ENCODE measurements around the gene AHSP.
A peak's percentile ranks its signal among the peaks of the same experiment; 100 is the strongest.

Gene AHSP

GRCh38 chr16:31484491-31485171 lies 43.1 kb upstream of the AHSP start:
- DNase-seq (ENCODE audit: extremely low read depth, insufficient read length): no peak
- no peak overlapping the region for H3K4me3 ChIP-seq (replicated peaks; ENCODE audit: low read depth, low read length)
- TF ChIP-seq CTCF (IDR thresholded peaks at IDR 0.05; ENCODE audit: insufficient read depth, low read length, poor library complexity, severe bottlenecking): no peak
- no peaks in the 10 kb centered on the region; the same call in 1 of the 2 replicates for H3K27me3 ChIP-seq (replicated peaks; ENCODE audit: control insufficient read depth, insufficient read depth, low read length)
- H3K36me3 ChIP-seq (ENCODE audit: control insufficient read depth, insufficient read depth, low read length): no peaks in the 10 kb centered on the region; the same call in 1 of the 2 replicates

- no peak for TF ChIP-seq CTCF (IDR thresholded peaks at IDR 0.05; ENCODE audit: insufficient read depth, low read length, poor library complexity, severe bottlenecking)
- no peaks in the 10 kb centered on the region; the same call in 1 of the 2 replicates for H3K27me3 ChIP-seq (replicated peaks; ENCODE audit: control insufficient read depth, insufficient read depth, low read length)
- H3K36me3 ChIP-seq (ENCODE audit: control insufficient read depth, insufficient read depth, low read length): peaks cover 2% of the 10 kb centered on the region
- DNase-seq (ENCODE audit: extremely low read depth, insufficient read length): no peak
- no peak overlapping the region for H3K4me3 ChIP-seq (replicated peaks; ENCODE audit: low read depth, low read length)
Measured at GRCh38 chr16:31485571-31485970, 42.1 kb upstream of the AHSP start.

- DNase-seq (ENCODE audit: extremely low read depth, insufficient read length): no peak
- TF ChIP-seq CTCF (IDR thresholded peaks at IDR 0.05; ENCODE audit: insufficient read depth, low read length, poor library complexity, severe bottlenecking): no peak
- no peaks in the 10 kb centered on the region; the same call in 1 of the 2 replicates for H3K27me3 ChIP-seq (replicated peaks; ENCODE audit: control insufficient read depth, insufficient read depth, low read length)
- H3K36me3 ChIP-seq (ENCODE audit: control insufficient read depth, insufficient read depth, low read length): peaks cover 2% of the 10 kb centered on the region
- no peak overlapping the region for H3K4me3 ChIP-seq (replicated peaks; ENCODE audit: low read depth, low read length)
Measured at GRCh38 chr16:31486045-31486444, 41.7 kb upstream of the AHSP start.

- TF ChIP-seq CTCF (IDR thresholded peaks at IDR 0.05; ENCODE audit: insufficient read depth, low read length, poor library complexity, severe bottlenecking): no peak
- Histone ChIP-seq H3K27me3 (replicated peaks; ENCODE audit: control insufficient read depth, insufficient read depth, low read length) (no peaks in the 10 kb centered on the region; the same call in 1 of the 2 replicates), H3K4me3 (replicated peaks; ENCODE audit: low read depth, low read length) (peak overlapping the region; percentile 55), H3K36me3 (ENCODE audit: control insufficient read depth, insufficient read depth, low read length) (peaks cover 9% of the 10 kb centered on the region)
- no peak for DNase-seq (ENCODE audit: extremely low read depth, insufficient read length)
Measured at GRCh38 chr16:31487071-31487719, 40.5 kb upstream of the AHSP start.

- DNase-seq (ENCODE audit: extremely low read depth, insufficient read length): peak; percentile 68
- no peaks in the 10 kb centered on the region; the same call in 1 of the 2 replicates for H3K27me3 ChIP-seq (replicated peaks; ENCODE audit: control insufficient read depth, insufficient read depth, low read length)
- no peak for TF ChIP-seq CTCF (IDR thresholded peaks at IDR 0.05; ENCODE audit: insufficient read depth, low read length, poor library complexity, severe bottlenecking)
- H3K4me3 ChIP-seq (replicated peaks; ENCODE audit: low read depth, low read length): peak overlapping the region; percentile 55
- H3K36me3 ChIP-seq (ENCODE audit: control insufficient read depth, insufficient read depth, low read length): peaks cover 11% of the 10 kb centered on the region
Measured at GRCh38 chr16:31487720-31488467, 39.8 kb upstream of the AHSP start.

Measured in GM06990 (cell line).